ENCODE results near the gene YIF1A. TPM values are rescaled to one million over a fixed set of nuclear protein-coding genes. Genes with fewer than 3 reads are reported as not detected.

The YIF1A gene
- total RNA-seq, 3 donors from 2014 or later = 56.8 to 61.4 (median 57.7) TPM

- Histone ChIP-seq H3K36me3 (no peaks in the 10 kb centered on the region), H3K9me3 (no peaks in the 10 kb centered on the region), H3K27me3 (no peaks in the 10 kb centered on the region), H3K4me3 (no peak overlapping the region), H3K4me1 (peaks cover 0 to 9% of the 10 kb centered on the region in 2 donors), H3K27ac (no peak overlapping the region)
- DNase-seq (ENCODE audit: low spot score in 2 of 2) = no peak
- intact Hi-C loops (cut with DNase I; ENCODE audit: low total_unique reads) = no loop called here
- TF ChIP-seq POLR2A (IDR thresholded peaks at IDR 0.05) (no peak), CTCF (IDR thresholded peaks at IDR 0.05) (no peak), POLR2AphosphoS5 (IDR thresholded peaks at IDR 0.05) (no peak)
Measured at GRCh38 chr11:66263231-66263630, 25.7 kb downstream of the YIF1A start.

- DNase-seq (ENCODE audit: low spot score in 2 of 2) = no peak
- TF ChIP-seq CTCF (IDR thresholded peaks at IDR 0.05) (no peak), POLR2A (IDR thresholded peaks at IDR 0.05) (no peak)
- Histone ChIP-seq H3K9me3 (no peaks in the 10 kb centered on the region), H3K27me3 (no peaks in the 10 kb centered on the region), H3K36me3 (no peaks in the 10 kb centered on the region), H3K4me3 (no peak overlapping the region), H3K4me1 (peaks cover 0 to 9% of the 10 kb centered on the region in 2 donors), H3K27ac (no peak overlapping the region)
- intact Hi-C loops (cut with DNase I; ENCODE audit: low total_unique reads) = no loop called here
Measured at GRCh38 chr11:66262696-66263095, 26.2 kb downstream of the YIF1A start.

GRCh38 chr11:66262191-66262590 is 26.8 kb downstream of the YIF1A start:
- no peak for TF ChIP-seq POLR2A (IDR thresholded peaks at IDR 0.05)
- no peak for TF ChIP-seq POLR2AphosphoS5 (IDR thresholded peaks at IDR 0.05)
- no peak for TF ChIP-seq CTCF (IDR thresholded peaks at IDR 0.05)
- intact Hi-C loops (cut with DNase I; ENCODE audit: low total_unique reads) = no loop called here
- H3K36me3 ChIP-seq = no peaks in the 10 kb centered on the region
- H3K27ac ChIP-seq = no peak overlapping the region
- H3K27me3 ChIP-seq = no peaks in the 10 kb centered on the region
- no peak for DNase-seq (ENCODE audit: low spot score in 2 of 2)
- no peak overlapping the region for H3K4me3 ChIP-seq
- H3K4me1 ChIP-seq = peaks cover 0 to 9% of the 10 kb centered on the region in 2 donors
- H3K9me3 ChIP-seq = no peaks in the 10 kb centered on the region

GRCh38 chr11:66261578-66261977 is 27.4 kb downstream of the YIF1A start:
- Histone ChIP-seq H3K9me3 (no peaks in the 10 kb centered on the region), H3K27ac (no peak overlapping the region), H3K27me3 (no peaks in the 10 kb centered on the region), H3K36me3 (no peaks in the 10 kb centered on the region), H3K4me1 (peaks cover 0 to 3% of the 10 kb centered on the region in 2 donors), H3K4me3 (no peak overlapping the region)
- TF ChIP-seq CTCF (IDR thresholded peaks at IDR 0.05) (no peak), POLR2A (IDR thresholded peaks at IDR 0.05) (no peak), POLR2AphosphoS5 (IDR thresholded peaks at IDR 0.05) (no peak)
- DNase-seq (ENCODE audit: low spot score in 2 of 2) = no peak
- intact Hi-C loops (cut with DNase I; ENCODE audit: low total_unique reads) = no loop called here

GRCh38 chr11:66259956-66260355 is 29.0 kb downstream of the YIF1A start:
- Histone ChIP-seq H3K9me3 (no peaks in the 10 kb centered on the region), H3K36me3 (no peaks in the 10 kb centered on the region), H3K4me1 (no peaks in the 10 kb centered on the region), H3K27me3 (no peaks in the 10 kb centered on the region), H3K4me3 (no peak overlapping the region), H3K27ac (no peak overlapping the region)
- no peak for DNase-seq (ENCODE audit: low spot score in 2 of 2)
- TF ChIP-seq POLR2A (IDR thresholded peaks at IDR 0.05) (no peak), POLR2AphosphoS5 (IDR thresholded peaks at IDR 0.05) (no peak), CTCF (IDR thresholded peaks at IDR 0.05) (no peak)
- intact Hi-C loops (cut with DNase I; ENCODE audit: low total_unique reads) = no loop called here
